ENCODE measurements around the gene MUC20. TPM values are rescaled to one million over a fixed set of nuclear protein-coding genes. Genes with fewer than 3 reads are reported as not detected.

The MUC20 gene
- total and polyA plus RNA-seq, 9 of the 15 experiments (the other 6 are each of a cell fraction or from before 2014, with no cell fraction given) = 0.03 to 0.23 (median 0.15) TPM; not detected in 3

GRCh38 chr3:195736866-195737490 lies 16.2 kb downstream of the MUC20 start (continued):
- no peak for TF ChIP-seq ZNF407 (IDR thresholded peaks at IDR 0.05; ENCODE audit: low read depth)
- TF ChIP-seq MIER1 (IDR thresholded peaks at IDR 0.05; ENCODE audit: low read depth) = no peak
